SKM-1 treated with dmso at 0.1 percent for 144 hours (cell line): ENCODE data around the gene ALDH1B1.

Experiments used
- DNase-seq: peaks from one replicate; lab custom pipeline; 2025; ENCODE audit not compliant: unreplicated experiment; lab: John Stamatoyannopoulos, UW

Gene ALDH1B1

DNA sequence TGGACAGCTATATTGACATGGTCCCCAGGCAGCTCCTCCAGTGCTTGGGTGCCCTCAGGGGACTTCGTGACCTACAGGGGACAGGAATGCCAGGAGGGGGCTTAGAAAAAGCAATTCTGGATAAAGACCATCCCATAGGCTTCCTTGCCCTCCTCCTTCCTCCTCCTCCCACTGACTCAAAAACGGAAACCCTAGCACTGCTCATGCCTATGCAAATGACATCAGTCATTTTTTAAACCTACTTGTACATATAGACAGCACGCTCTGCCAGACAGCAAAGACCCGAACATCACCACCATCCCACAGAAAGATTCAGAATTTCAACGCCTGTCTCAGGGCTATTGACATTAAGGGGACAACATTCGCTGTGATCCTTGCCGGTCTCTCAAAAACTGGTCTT, 20.8 kb downstream of the ALDH1B1 start:
- DNase-seq: no peak

GRCh38 chr9:38414040-38414723, 21.7 kb downstream of the ALDH1B1 start:
- DNase-seq: no peak

DNA sequence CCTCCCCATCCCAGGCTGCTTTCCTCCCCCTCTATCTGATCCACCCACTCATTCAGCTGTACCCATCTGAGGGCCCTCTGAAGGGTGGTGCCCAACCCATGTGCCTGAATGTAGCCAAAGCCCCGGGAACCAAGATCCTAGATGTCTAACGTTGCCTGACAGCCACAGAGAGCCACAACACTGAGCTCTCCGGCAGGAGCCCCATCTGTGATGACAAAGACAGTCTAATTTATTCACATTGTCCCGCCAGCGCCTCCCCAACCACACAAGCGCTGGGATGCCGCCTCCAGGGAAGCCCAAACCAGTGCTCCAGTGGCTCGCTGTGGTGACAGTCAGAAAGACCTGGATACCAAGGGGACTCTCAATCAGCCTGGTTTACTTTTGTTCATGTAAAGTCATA, 23.4 kb downstream of the ALDH1B1 start:
- DNase-seq: no peak

DNA sequence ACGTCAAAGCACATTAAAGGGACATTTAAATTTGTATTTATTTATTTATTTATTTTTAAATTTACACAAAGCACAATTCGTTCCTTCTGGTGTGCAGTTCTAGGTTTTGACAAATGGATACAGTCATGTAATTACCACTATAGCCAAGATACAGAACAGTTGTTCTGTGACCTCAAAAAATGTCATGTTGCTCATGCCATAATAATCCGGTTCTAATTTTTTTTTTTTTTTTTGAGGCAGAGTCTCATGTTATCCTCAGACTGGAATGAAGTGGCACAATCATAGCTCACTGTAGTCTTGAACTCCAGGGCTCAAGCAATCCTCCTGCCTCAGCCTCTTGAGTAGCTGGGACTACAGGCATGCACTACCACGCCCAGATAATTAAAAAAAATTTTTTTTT, 24.0 kb downstream of the ALDH1B1 start:
- no peak for DNase-seq

- peak; percentile 41 for DNase-seq
Measured at GRCh38 chr9:38417003-38417945, 24.8 kb downstream of the ALDH1B1 start.

GRCh38 chr9:38418366-38418765, 25.9 kb downstream of the ALDH1B1 start:
- DNase-seq: no peak

DNA sequence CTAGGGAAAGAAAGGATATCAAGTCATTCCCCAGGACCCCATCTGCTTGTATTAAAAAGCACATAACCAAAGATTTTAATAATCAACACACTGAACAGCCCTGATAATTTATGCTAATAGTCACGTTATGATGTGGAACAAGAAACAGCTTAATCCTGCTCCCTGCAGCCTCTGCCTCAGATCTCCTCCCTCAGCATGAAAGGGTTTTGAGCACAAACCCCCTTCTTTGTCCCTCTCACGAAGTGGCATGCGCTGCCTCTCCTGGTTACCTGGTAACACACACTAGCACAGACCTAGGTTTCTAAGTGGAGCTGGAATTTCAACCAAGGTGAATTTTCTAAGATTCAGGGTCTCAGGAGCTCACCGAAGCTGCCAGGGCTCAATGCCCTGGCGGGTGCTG, 26.7 kb downstream of the ALDH1B1 start:
- DNase-seq: no peak

- no peak for DNase-seq
Measured at GRCh38 chr9:38421498-38422211, 29.2 kb downstream of the ALDH1B1 start.

DNA sequence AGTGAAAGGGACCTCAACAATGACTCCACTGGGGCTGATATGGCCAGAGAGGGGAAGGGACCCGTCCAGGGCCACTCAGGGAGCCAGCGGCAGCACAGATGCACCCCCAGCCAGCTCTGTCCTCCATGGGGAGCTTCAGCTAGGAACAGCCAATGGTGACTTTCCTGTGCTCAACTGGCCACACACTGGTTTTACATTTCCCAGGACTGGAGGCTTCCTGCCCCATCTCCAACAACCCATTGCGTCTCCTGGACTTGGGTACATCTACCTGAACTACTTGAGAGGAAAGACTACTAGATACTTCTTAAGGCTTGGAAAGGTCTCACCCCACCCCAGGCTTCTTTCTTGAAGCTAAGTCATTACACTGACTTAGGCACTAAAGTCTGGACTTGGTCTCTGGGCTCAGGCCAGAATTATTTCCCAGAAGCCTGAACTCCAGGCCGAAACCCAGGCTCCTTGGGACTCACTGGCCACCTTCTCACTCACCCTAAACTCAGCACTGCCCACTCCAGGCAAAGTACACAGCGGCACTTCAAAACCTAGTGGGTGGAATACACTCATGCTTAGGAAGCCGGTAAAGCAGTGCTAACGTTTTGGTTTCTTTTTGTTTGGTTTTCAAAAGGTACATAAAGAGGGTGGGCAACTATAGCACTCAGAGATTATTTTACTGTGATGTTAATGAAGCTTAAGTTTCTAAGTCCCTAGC, 30.2 kb downstream of the ALDH1B1 start:
- no peak for DNase-seq

DNA sequence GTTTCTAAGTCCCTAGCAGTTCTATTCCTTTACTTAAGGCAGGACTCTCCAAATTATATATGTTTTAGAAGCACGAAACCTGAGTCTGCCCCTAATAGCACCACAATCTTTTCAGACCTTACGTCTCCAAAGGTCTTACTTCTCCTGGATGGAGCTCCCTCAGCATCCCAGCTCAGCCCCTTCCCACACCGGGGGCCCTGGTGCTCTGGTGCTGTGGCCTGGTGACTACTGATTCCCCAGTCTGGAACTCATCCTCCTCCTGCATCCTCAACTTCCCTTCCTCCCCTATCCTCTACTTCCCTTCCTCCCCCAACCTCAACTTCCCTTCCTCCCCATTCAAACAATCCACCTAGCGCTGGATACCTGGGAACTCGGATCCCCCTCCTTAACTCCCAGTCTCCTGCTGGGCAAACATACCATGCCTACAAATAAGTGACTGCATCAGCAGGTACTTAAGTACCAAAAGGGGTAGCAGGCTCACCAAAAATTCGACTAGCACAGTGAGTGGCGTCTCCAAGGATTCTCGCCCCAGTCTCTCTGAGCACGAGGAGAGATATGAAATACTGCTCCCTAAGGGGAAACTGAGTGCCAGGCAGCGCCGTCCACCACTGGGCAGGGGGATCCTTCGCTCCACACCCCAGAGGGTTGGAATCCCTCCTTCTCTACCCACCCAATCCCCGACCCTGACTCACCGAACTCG, 30.9 kb downstream of the ALDH1B1 start:
- DNase-seq: no peak

GRCh38 chr9:38423973-38424843, 31.7 kb downstream of the ALDH1B1 start, which contains the start of gene IGFBPL1:
IGFBPL1 (minus strand) TSS chr9:38424454; CDS start chr9:38424424, 30 bp downstream.
- no peak for DNase-seq

GRCh38 chr9:38424918-38425317, 32.4 kb downstream of the ALDH1B1 start:
- no peak for DNase-seq

DNA sequence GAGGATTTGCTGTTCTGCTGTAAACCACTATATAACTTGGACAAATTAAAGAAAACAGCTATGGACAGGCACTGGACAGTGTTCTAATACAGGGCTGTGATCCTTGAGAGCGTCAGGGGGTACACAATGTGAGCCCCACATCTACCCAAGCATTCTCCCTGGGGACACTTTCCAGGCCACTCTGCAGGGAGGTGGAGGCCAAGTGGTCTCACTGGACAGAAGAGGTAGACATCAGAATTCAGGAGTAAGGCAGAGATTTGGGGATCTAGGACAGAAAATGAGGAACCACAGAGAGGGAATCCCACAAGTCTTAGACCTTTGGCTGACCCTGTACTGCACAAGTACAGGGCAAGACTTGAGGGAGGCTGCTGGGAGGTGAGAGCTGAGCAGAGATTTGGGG, 35.6 kb downstream of the ALDH1B1 start:
- DNase-seq: no peak

DNA sequence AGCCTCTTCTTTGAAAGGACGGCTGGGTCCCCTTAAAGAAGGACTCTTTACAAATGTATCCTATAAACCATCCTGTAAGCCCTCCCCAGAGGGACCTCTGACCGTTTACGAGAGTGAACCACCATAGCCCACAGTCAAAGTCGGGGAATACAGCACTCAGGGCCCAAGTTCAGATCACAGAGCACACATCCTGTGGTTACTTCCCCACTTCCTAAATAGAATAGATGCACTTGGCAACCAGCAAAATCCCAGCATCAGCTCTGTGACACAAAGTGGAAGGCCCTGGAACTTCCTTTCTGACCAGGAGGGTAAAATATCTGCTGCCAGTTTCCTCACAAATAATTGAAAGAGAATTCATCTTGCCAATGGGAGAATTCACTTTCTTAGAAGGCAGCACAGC, 38.6 kb downstream of the ALDH1B1 start:
- peak; percentile 25 for DNase-seq

DNA sequence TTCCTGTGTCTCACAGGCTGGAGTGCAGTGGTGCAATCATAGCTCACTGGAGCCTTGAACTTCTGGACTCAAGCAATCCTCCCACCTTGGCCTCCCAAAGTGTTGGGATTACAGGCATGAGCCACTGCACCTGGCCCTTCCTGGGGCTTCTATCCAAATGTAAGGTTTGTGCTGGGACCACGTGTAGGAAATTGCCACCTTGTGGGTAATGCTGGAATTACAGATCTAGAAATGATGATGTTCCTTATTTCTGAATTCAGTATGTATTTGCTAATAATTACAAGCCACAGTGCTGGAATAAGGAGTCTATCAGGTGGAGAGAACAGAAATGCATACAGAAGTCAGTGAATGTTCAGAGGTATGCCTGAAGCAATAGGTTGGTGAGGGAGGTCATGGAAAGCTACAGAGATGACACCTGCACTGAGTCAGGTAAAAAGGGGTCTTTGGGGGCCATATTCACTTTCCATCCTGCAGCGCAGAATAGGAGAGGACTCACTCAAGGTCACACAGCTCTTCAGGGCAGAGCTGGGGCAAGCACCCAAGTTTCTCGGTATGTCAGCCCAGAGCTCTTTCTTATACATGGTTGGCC, 40.5 kb downstream of the ALDH1B1 start:
- DNase-seq: peak; percentile 31

DNA sequence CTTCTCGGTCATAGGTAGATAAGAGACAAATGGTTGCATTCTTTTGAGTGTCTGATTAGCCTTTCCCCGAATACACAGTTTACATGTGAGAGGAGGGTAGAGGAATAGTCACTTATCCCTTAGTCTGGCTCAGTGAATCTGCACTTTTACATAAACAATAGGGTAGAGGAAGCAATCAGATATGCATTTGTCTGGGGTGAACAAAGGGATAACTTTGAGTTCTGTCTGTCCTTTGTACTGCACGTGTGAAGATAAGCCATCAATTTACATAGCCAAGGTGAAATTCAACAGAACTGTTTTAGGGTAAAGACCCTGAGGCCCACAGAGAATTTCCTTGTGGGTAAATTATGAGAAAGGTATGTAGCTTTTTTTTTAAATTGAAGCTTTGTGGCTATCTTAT, 41.9 kb downstream of the ALDH1B1 start:
- DNase-seq: no peak

DNA sequence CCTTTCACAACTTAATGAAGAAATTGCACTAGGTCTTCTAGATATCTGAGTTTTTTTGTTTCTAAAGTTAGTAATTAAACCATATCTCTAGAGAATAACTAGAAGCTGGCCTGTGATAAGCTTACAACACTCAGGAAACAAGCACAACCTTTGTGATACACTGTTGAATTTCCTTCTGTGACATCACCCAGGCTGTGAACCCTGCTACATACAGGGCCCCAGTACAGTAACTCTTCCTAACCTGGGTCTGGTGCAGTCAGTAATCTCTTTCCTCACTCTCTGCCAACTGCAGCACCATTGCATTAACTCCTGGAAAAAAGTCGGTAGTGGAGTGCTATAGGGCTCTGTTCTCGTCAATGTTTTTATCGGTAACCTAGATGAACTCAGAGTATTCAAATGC, 42.4 kb downstream of the ALDH1B1 start:
- no peak for DNase-seq

DNA sequence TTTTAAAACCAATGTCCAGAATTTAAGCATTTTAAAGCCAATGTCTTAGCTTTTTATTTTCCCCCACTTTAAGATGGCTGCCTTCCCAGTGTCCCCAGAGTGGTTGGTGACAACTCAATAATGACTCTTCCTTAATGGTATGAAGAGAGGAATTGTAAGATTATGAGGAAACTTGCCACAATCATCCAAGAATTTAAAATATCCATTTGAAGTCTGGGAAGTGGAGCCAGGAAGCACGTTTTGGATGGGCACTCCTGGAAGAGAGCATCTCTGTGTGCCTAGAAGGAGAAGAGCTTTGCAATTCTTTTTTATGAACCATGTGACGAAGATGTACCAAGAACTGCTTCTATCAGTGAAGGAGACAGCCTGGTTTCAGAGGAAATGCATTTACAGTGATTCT, 43.0 kb downstream of the ALDH1B1 start:
- no peak for DNase-seq

- DNase-seq: no peak
Measured at GRCh38 chr9:38436708-38437107, 44.2 kb downstream of the ALDH1B1 start.
